ENCODE data around the gene SULT1B1.

Gene SULT1B1

GRCh38 chr4:69701696-69702095 is 58.7 kb downstream of the SULT1B1 start:
- DNase-seq (ENCODE audit: low read depth in 1 of 2, low spot score in 1 of 2) = no peak

- DNase-seq (ENCODE audit: low read depth in 1 of 2, low spot score in 1 of 2) = no peak
Observed at GRCh38 chr4:69697536-69698242, 62.7 kb downstream of the SULT1B1 start.

- DNase-seq (ENCODE audit: low read depth in 1 of 2, low spot score in 1 of 2) = no peak
Observed at GRCh38 chr4:69689599-69689998, 70.8 kb downstream of the SULT1B1 start.

- no peak for DNase-seq (ENCODE audit: low read depth in 1 of 2, low spot score in 1 of 2)
Observed at GRCh38 chr4:69684804-69685203, 75.6 kb downstream of the SULT1B1 start.

Data from activated T-helper 1 cell treated with anti-CD3 and anti-CD28 coated beads, Interleukin-2, amount 50 U/mL, for 16 hours (primary cell).